ENCODE measurements around the gene PPM1H. TPM values are rescaled to one million over a fixed set of nuclear protein-coding genes. Genes with fewer than 3 reads are reported as not detected.

Gene PPM1H
- total RNA-seq, 3 donors from 2014 or later (not counting 1 experiment from before 2014, with no cell fraction given), result 0.18 to 2.1 (median 0.40) TPM

DNA sequence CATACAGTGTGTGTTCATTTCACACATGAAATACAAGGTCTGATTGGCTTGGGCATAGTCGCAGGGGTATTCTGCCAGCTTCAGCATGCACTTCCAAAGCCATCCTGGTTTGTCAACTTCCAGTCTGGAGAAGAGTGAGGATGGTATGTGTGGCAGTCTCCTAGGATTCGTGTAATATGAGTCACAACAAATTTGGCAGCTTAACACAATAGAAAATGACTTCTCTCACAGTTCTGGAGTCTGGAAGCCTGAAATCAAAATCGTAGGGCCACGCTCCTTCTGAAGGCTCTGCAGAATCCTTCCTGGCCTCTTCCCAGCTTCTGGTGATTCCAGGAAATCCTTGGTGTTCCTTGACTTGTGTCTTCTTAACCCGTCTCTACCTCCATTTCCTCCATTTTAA lies 167.5 kb downstream of the PPM1H start:
- Mint-ChIP-seq H3K9me3 (no peaks in the 10 kb centered on the region), H3K4me3 (no peak overlapping the region), H3K27me3 (ENCODE audit: low read depth in 2 of 2) (no peaks in the 10 kb centered on the region), H3K27ac (no peak overlapping the region), H3K36me3 (no peaks in the 10 kb centered on the region), H3K4me1 (no peaks in the 10 kb centered on the region)
- 87% methylated on average over 5 of the region's 5 CpGs for WGBS (ENCODE audit: insufficient coverage)
- no peaks in the 10 kb centered on the region for H3K9me3 ChIP-seq (ENCODE audit: control insufficient read depth, insufficient read depth, low read length)
- no peaks in the 10 kb centered on the region for H3K4me1 ChIP-seq (ENCODE audit: control insufficient read depth, insufficient read depth, low read length)
- ATAC-seq (no peak), DNase-seq (no peak)
- intact Hi-C loops (cut with micrococcal nuclease), result no loop called here
- no peaks in the 10 kb centered on the region for H3K36me3 ChIP-seq (ENCODE audit: control insufficient read depth, insufficient read depth, low read length)
- no peak overlapping the region for H3K27ac ChIP-seq (ENCODE audit: low read length)
- TF ChIP-seq CTCF (IDR thresholded peaks at IDR 0.05), result no peak
- H3K27me3 ChIP-seq (ENCODE audit: control insufficient read depth, insufficient read depth, low read length), result no peaks in the 10 kb centered on the region
- H3K4me3 ChIP-seq (ENCODE audit: low read length), result no peak overlapping the region

GRCh38 chr12:62766496-62766895 lies 168.5 kb downstream of the PPM1H start:
- intact Hi-C loops (cut with micrococcal nuclease), result no loop called here
- H3K27ac Mint-ChIP-seq, result no peak overlapping the region
- no peaks in the 10 kb centered on the region for H3K9me3 ChIP-seq (ENCODE audit: control insufficient read depth, insufficient read depth, low read length)
- no peak overlapping the region for H3K4me3 ChIP-seq (ENCODE audit: low read length)
- DNase-seq (no peak), ATAC-seq (no peak)
- no peaks in the 10 kb centered on the region for H3K36me3 Mint-ChIP-seq
- H3K36me3 ChIP-seq (ENCODE audit: control insufficient read depth, insufficient read depth, low read length), result no peaks in the 10 kb centered on the region
- WGBS (ENCODE audit: insufficient coverage), result 100% methylated on average over 1 of the region's 1 CpG
- no peak overlapping the region for H3K4me3 Mint-ChIP-seq
- no peaks in the 10 kb centered on the region for H3K4me1 Mint-ChIP-seq
- TF ChIP-seq CTCF (IDR thresholded peaks at IDR 0.05), result no peak
- H3K27me3 Mint-ChIP-seq (ENCODE audit: low read depth in 2 of 2), result no peaks in the 10 kb centered on the region
- H3K4me1 ChIP-seq (ENCODE audit: control insufficient read depth, insufficient read depth, low read length), result no peaks in the 10 kb centered on the region
- H3K27me3 ChIP-seq (ENCODE audit: control insufficient read depth, insufficient read depth, low read length), result no peaks in the 10 kb centered on the region
- H3K9me3 Mint-ChIP-seq, result no peaks in the 10 kb centered on the region
- no peak overlapping the region for H3K27ac ChIP-seq (ENCODE audit: low read length)

- intact Hi-C loops (cut with micrococcal nuclease), result no loop called here
- Histone ChIP-seq H3K9me3 (ENCODE audit: control insufficient read depth, insufficient read depth, low read length) (no peaks in the 10 kb centered on the region), H3K27me3 (ENCODE audit: control insufficient read depth, insufficient read depth, low read length) (no peaks in the 10 kb centered on the region), H3K4me1 (ENCODE audit: control insufficient read depth, insufficient read depth, low read length) (no peaks in the 10 kb centered on the region), H3K36me3 (ENCODE audit: control insufficient read depth, insufficient read depth, low read length) (no peaks in the 10 kb centered on the region), H3K27ac (ENCODE audit: low read length) (no peak overlapping the region), H3K4me3 (ENCODE audit: low read length) (no peak overlapping the region)
- Mint-ChIP-seq H3K4me1 (no peaks in the 10 kb centered on the region), H3K4me3 (no peak overlapping the region), H3K36me3 (no peaks in the 10 kb centered on the region), H3K27me3 (ENCODE audit: low read depth in 2 of 2) (peaks cover 4 to 11% of the 10 kb centered on the region in 2 donors), H3K9me3 (no peaks in the 10 kb centered on the region), H3K27ac (no peak overlapping the region)
- ATAC-seq, result no peak
- no peak for TF ChIP-seq CTCF (IDR thresholded peaks at IDR 0.05)
- DNase-seq, result no peak
- 83% methylated on average over 8 of the region's 9 CpGs for WGBS (ENCODE audit: insufficient coverage)
These were observed 170.9 kb downstream of the PPM1H start for GRCh38 chr12:62763861-62764645.

- peaks cover 4 to 11% of the 10 kb centered on the region in 2 donors for H3K27me3 Mint-ChIP-seq (ENCODE audit: low read depth in 2 of 2)
- no peak overlapping the region for H3K27ac Mint-ChIP-seq
- H3K27me3 ChIP-seq (ENCODE audit: control insufficient read depth, insufficient read depth, low read length), result no peaks in the 10 kb centered on the region
- no peaks in the 10 kb centered on the region for H3K9me3 Mint-ChIP-seq
- H3K27ac ChIP-seq (ENCODE audit: low read length), result no peak overlapping the region
- WGBS (ENCODE audit: insufficient coverage), result 90% methylated on average over 3 of the region's 3 CpGs
- no peaks in the 10 kb centered on the region for H3K4me1 Mint-ChIP-seq
- DNase-seq, result no peak
- no peaks in the 10 kb centered on the region for H3K4me1 ChIP-seq (ENCODE audit: control insufficient read depth, insufficient read depth, low read length)
- no peak overlapping the region for H3K4me3 ChIP-seq (ENCODE audit: low read length)
- ATAC-seq, result no peak
- TF ChIP-seq CTCF (IDR thresholded peaks at IDR 0.05), result no peak
- intact Hi-C loops (cut with micrococcal nuclease), result no loop called here
- H3K36me3 Mint-ChIP-seq, result no peaks in the 10 kb centered on the region
- H3K4me3 Mint-ChIP-seq, result no peak overlapping the region
- no peaks in the 10 kb centered on the region for H3K36me3 ChIP-seq (ENCODE audit: control insufficient read depth, insufficient read depth, low read length)
- H3K9me3 ChIP-seq (ENCODE audit: control insufficient read depth, insufficient read depth, low read length), result no peaks in the 10 kb centered on the region
These were observed 171.6 kb downstream of the PPM1H start for GRCh38 chr12:62763312-62763711.
